ENCODE measurements around the gene B3GNT2.

DNA sequence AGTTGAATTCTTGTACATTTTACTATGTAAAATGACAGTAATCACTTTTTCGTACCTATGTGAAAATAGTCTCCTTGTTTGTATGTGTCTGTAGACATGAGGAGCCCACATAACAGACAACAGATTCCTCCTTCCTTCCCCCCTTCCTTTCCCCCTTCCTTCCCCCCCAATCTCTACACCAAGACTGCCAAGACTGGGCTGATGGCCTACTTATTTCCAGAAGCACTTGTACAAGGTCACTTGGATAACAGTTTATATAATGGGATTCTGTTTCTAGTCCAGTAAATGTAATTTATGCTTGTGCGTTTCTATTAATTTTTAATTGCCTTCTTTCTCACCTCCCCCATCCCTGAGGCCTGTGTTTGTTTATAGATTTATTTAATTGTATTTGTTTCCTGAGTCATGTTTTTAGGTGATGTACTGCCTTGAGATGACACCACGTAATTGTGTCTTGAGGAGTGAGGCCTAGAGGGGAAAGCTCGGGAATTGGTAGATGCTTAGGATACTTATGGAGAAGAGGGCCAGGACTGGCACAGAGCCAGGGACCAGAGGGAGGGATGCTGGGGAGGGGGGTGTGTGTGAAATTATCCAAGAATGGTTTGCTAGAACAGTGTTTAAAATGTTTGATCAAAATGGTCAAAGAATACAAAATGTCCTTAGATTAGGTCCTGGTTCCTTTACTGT, 12.3 kb downstream of the B3GNT2 start:
- no peak for TF ChIP-seq GATA2 (IDR thresholded peaks at IDR 0.05; ENCODE audit: low read depth, low read length)
- no peak for TF ChIP-seq GATA3 (IDR thresholded peaks at IDR 0.05; ENCODE audit: low read depth, low read length)

Data from SH-SY5Y (cell line).